DND-41 (cell line): Measurements from ENCODE around the gene PPP1R13B.

Source experiments
- ATAC-seq: fragments of 200-7000 bp; cut with Tn5 transposase; 3 replicates; pipeline ENCODE4 v1.9.1; 2021; ENCODE audit warnings: low read depth; ENCODE audit not compliant: insufficient read depth
- DNase-seq: peaks from one replicate; pipeline ENCODE4 v3.0.0-alpha.2; 2020
- H2AFZ ChIP-seq: 2 replicates; pipeline ENCODE4 v1.6.0; 2012; ENCODE audit warnings: low read depth, low read length
- H3K27ac ChIP-seq: 2 replicates; pipeline ENCODE4 v1.5.1; 2012; ENCODE audit warnings: low read length, inconsistent platforms
- H3K27me3 ChIP-seq: fragments of 200-600 bp; sonication (generic); 2 replicates; pipeline ENCODE4 v1.6.0; 2012; ENCODE audit warnings: low read length, mild to moderate bottlenecking, inconsistent platforms; ENCODE audit not compliant: insufficient read depth, poor library complexity
- H3K36me3 ChIP-seq: 2 replicates; pipeline ENCODE4 v1.5.1; 2012; ENCODE audit warnings: low read length, inconsistent platforms; ENCODE audit not compliant: insufficient read depth
- H3K4me1 ChIP-seq: 2 replicates; pipeline ENCODE4 v1.5.1; 2012; ENCODE audit warnings: mild to moderate bottlenecking, low read length; ENCODE audit not compliant: insufficient read depth
- H3K4me2 ChIP-seq: 2 replicates; pipeline ENCODE4 v1.6.0; 2012; ENCODE audit warnings: mild to moderate bottlenecking, moderate library complexity, low read length, inconsistent platforms; ENCODE audit not compliant: insufficient read depth
- H3K4me3 ChIP-seq, 2 experiments: fragments of 200-600 bp in 1 of 2; shearing (Covaris generic) in 1 of 2; 2 replicates each; pipeline ENCODE4 v1.5.1; 2012 to 2016; ENCODE audit warnings: inconsistent platforms in 2 of 2, low read length in 2 of 2, mild to moderate bottlenecking in 2 of 2, low read depth in 1 of 2, moderate library complexity in 1 of 2
- H3K79me2 ChIP-seq: 2 replicates; pipeline ENCODE4 v1.6.0; 2012; ENCODE audit warnings: low read length, inconsistent platforms; ENCODE audit not compliant: insufficient read depth
- H3K9ac ChIP-seq: 2 replicates; pipeline ENCODE4 v1.6.0; 2012; ENCODE audit warnings: low read depth, mild to moderate bottlenecking, inconsistent platforms, low read length, moderate library complexity
- H3K9me3 ChIP-seq: 2 replicates; pipeline ENCODE4 v1.5.1; 2012; ENCODE audit warnings: low read length, moderate library complexity, mild to moderate bottlenecking, inconsistent platforms; ENCODE audit not compliant: insufficient read depth, severe bottlenecking
- H4K20me1 ChIP-seq: 2 replicates; pipeline ENCODE4 v1.6.0; 2012; ENCODE audit warnings: low read length; ENCODE audit not compliant: insufficient read depth
- EZH2 ChIP-seq: IDR thresholded peaks from 3 replicates; pipeline ENCODE4 v1.6.1; 2012; ENCODE audit warnings: borderline replicate concordance, low read depth, mild to moderate bottlenecking, moderate library complexity, low read length, inconsistent platforms; ENCODE audit not compliant: severe bottlenecking
- TF ChIP-seq, protein P1 (sequence below): IDR thresholded peaks from 2 replicates; pipeline ENCODE4 v1.5.1; 2012; ENCODE audit warnings: borderline replicate concordance, low read length, moderate library complexity, mild to moderate bottlenecking; ENCODE audit not compliant: poor library complexity, severe bottlenecking; ENCODE audit errors: extremely low read depth

PPP1R13B gene

GRCh38 chr14:103848175-103849077, 1.1 kb upstream of the PPP1R13B start:
- no peak overlapping the region for H3K4me2 ChIP-seq
- H3K9me3 ChIP-seq = no peaks in the 10 kb centered on the region
- no peaks in the 10 kb centered on the region for H3K79me2 ChIP-seq
- H2AFZ ChIP-seq = no peak overlapping the region
- no peak overlapping the region for H3K4me3 ChIP-seq
- no peaks in the 10 kb centered on the region for H3K36me3 ChIP-seq
- no peak overlapping the region for H3K27ac ChIP-seq
- peaks cover 18% of the 10 kb centered on the region for H3K27me3 ChIP-seq
- H4K20me1 ChIP-seq = peaks cover 3% of the 10 kb centered on the region; the same call in 1 of the 2 replicates
- DNase-seq (no peak), ATAC-seq (no peak)
- TF ChIP-seq, protein P1, sequence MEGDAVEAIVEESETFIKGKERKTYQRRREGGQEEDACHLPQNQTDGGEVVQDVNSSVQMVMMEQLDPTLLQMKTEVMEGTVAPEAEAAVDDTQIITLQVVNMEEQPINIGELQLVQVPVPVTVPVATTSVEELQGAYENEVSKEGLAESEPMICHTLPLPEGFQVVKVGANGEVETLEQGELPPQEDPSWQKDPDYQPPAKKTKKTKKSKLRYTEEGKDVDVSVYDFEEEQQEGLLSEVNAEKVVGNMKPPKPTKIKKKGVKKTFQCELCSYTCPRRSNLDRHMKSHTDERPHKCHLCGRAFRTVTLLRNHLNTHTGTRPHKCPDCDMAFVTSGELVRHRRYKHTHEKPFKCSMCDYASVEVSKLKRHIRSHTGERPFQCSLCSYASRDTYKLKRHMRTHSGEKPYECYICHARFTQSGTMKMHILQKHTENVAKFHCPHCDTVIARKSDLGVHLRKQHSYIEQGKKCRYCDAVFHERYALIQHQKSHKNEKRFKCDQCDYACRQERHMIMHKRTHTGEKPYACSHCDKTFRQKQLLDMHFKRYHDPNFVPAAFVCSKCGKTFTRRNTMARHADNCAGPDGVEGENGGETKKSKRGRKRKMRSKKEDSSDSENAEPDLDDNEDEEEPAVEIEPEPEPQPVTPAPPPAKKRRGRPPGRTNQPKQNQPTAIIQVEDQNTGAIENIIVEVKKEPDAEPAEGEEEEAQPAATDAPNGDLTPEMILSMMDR = no peak
- TF ChIP-seq EZH2 = no peak
- peaks cover 5% of the 10 kb centered on the region for H3K4me1 ChIP-seq
- no peak overlapping the region for H3K9ac ChIP-seq

DNA sequence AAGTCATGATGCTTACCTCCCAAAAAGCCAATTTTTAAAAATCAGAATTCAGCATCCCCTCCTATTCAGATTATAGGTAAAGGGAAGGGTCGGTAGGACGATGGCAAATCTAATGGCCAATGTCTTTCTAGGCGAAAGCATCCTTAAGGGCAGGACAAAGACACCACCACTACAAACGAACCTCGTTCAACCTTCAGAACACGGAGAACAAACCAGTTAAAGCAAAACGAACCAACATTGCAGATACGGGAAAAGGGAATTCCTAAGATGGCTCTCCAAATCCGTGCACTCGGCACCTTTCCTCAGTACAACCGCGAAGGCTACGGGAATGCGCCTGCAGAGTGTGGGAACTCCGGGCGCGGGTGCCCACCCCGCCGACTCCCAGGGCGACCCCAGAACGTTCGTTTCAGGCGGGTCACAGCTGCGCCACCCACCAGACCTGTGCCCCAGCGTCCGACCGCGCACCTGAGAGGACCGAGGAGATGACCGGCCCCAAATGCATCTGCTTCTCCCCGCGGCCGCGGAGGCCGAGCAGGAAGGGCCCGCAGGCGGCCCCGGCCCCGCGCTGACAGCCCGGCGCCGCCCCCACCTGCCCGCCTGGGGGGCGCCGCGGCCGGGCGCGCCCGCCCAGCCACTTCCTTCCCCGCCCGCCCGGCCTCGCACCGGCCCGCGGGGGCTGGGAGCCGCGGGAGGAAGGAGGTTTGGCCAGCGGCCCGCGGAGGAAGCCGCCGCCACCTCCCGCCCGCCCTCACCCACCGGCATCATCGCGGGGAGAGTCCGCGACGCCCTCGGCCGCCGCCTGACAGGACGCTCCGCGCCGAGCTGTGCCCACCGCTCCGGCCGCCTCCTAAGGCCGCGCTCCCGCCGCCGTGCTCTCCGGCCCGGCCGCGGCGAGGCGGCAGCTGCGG, 578 bp downstream of the PPP1R13B start:
- DNase-seq (no peak), ATAC-seq (no peak)
- peaks cover 18% of the 10 kb centered on the region for H3K27me3 ChIP-seq
- peak overlapping the region in 1 of 2 experiments; percentile 47; a peak in 2 of 4 replicates for H3K4me3 ChIP-seq
- H3K4me1 ChIP-seq = peaks cover 5% of the 10 kb centered on the region
- no peaks in the 10 kb centered on the region for H3K36me3 ChIP-seq
- no peak overlapping the region for H3K9ac ChIP-seq
- H4K20me1 ChIP-seq = peaks cover 3% of the 10 kb centered on the region; the same call in 1 of the 2 replicates
- peak; percentile 45 for TF ChIP-seq EZH2
- TF ChIP-seq, protein P1 = no peak
- H2AFZ ChIP-seq = no peak overlapping the region
- no peak overlapping the region for H3K27ac ChIP-seq
- H3K79me2 ChIP-seq = no peaks in the 10 kb centered on the region
- H3K4me2 ChIP-seq = peak overlapping the region; percentile 62
- H3K9me3 ChIP-seq = no peaks in the 10 kb centered on the region

- Histone ChIP-seq H4K20me1 (peaks cover 3% of the 10 kb centered on the region; the same call in 1 of the 2 replicates), H2AFZ (no peak overlapping the region), H3K36me3 (no peaks in the 10 kb centered on the region), H3K9ac (no peak overlapping the region), H3K4me3 (no peak overlapping the region), H3K27ac (no peak overlapping the region), H3K27me3 (peaks cover 18% of the 10 kb centered on the region), H3K4me2 (peak overlapping the region; percentile 62; the same call in 1 of the 2 replicates), H3K9me3 (no peaks in the 10 kb centered on the region), H3K4me1 (peaks cover 5% of the 10 kb centered on the region), H3K79me2 (no peaks in the 10 kb centered on the region)
- TF ChIP-seq, protein P1 = no peak
- no peak for TF ChIP-seq EZH2
- ATAC-seq (no peak), DNase-seq (no peak)
These were observed 1.3 kb downstream of the PPP1R13B start for GRCh38 chr14:103846097-103846496.
